Neural progenitor cell (in vitro differentiated cells): ENCODE data around the gene FOXE3. TPM values are rescaled to one million over a fixed set of nuclear protein-coding genes. Genes with fewer than 3 reads are reported as not detected.

ENCODE experiments used
- DNase-seq: peaks from one replicate; pipeline ENCODE4 v3.0.0-alpha.2; 2016; ENCODE audit warnings: low spot score
- H2AFZ ChIP-seq: fragments of 200-600 bp; sonication (generic); replicated peaks from 2 replicates; pipeline ENCODE4 v1.6.1; 2016; ENCODE audit warnings: antibody characterized with exemption
- H3F3A ChIP-seq: fragments of 200-600 bp; sonication (generic); 2 replicates; pipeline ENCODE4 v1.6.1; 2016; ENCODE audit warnings: antibody characterized with exemption, low read depth
- H3K27ac ChIP-seq: fragments of 200-600 bp; sonication (generic); 2 replicates; pipeline ENCODE4 v1.5.1; 2016; ENCODE audit warnings: mild to moderate bottlenecking
- H3K27me3 ChIP-seq: fragments of 200-600 bp; sonication (generic); 2 replicates; pipeline ENCODE4 v1.6.1; 2016; ENCODE audit warnings: mild to moderate bottlenecking, moderate library complexity
- H3K36me3 ChIP-seq: fragments of 200-600 bp; sonication (generic); 2 replicates; pipeline ENCODE4 v1.5.1; 2016
- H3K4me1 ChIP-seq: fragments of 200-600 bp; sonication (generic); 2 replicates; pipeline ENCODE4 v1.6.1; 2016; ENCODE audit warnings: mixed run types
- H3K4me2 ChIP-seq: fragments of 200-600 bp; sonication (generic); 2 replicates; pipeline ENCODE4 v1.6.1; 2016
- H3K4me3 ChIP-seq: fragments of 200-600 bp; sonication (generic); 2 replicates; pipeline ENCODE4 v1.5.1; 2016
- H3K79me2 ChIP-seq: fragments of 200-600 bp; sonication (generic); 2 replicates; pipeline ENCODE4 v1.6.1; 2016; ENCODE audit warnings: low read depth
- H3K9ac ChIP-seq: fragments of 200-600 bp; sonication (generic); 2 replicates; pipeline ENCODE4 v1.6.1; 2016
- H3K9me3 ChIP-seq: fragments of 200-600 bp; sonication (generic); 2 replicates; pipeline ENCODE4 v1.5.1; 2016; ENCODE audit warnings: low read depth
- H4K20me1 ChIP-seq: fragments of 200-600 bp; sonication (generic); 2 replicates; pipeline ENCODE4 v1.6.1; 2016; ENCODE audit warnings: low read depth
- H3K27ac Mint-ChIP-seq: 3 replicates; pipeline ENCODE4 v1.8.0; 2021; ENCODE audit warnings: mixed read lengths
- H3K27me3 Mint-ChIP-seq: 2 replicates; pipeline ENCODE4 v1.8.0; 2022; ENCODE audit warnings: low read depth, mild to moderate bottlenecking, inconsistent platforms, moderate library complexity, mixed read lengths; ENCODE audit not compliant: insufficient read depth
- H3K36me3 Mint-ChIP-seq: 3 replicates; pipeline ENCODE4 v1.8.0; 2021; ENCODE audit warnings: mixed read lengths
- H3K4me1 Mint-ChIP-seq: 3 replicates; pipeline ENCODE4 v1.8.0; 2021; ENCODE audit warnings: mixed read lengths
- H3K4me3 Mint-ChIP-seq: 3 replicates; pipeline ENCODE4 v1.8.0; 2021; ENCODE audit warnings: mild to moderate bottlenecking, moderate library complexity, mixed read lengths
- H3K9me3 Mint-ChIP-seq: 3 replicates; pipeline ENCODE4 v1.8.0; 2020; ENCODE audit warnings: mixed read lengths
- CTCF ChIP-seq: fragments of 200-600 bp; sonication (generic); IDR thresholded peaks from 2 replicates; pipeline ENCODE4 v1.5.1; 2017; ENCODE audit warnings: antibody characterized with exemption, mild to moderate bottlenecking
- EZH2 ChIP-seq: fragments of 200-600 bp; sonication (generic); IDR thresholded peaks from 2 replicates; pipeline ENCODE4 v1.6.1; 2017; ENCODE audit warnings: antibody characterized with exemption, mild to moderate bottlenecking, moderate library complexity
- EZH2phosphoT487 ChIP-seq: fragments of 200-600 bp; sonication (generic); IDR thresholded peaks from 2 replicates; pipeline ENCODE4 v1.6.1; 2017; ENCODE audit warnings: antibody characterized with exemption
- total RNA-seq: library from RNA; depleted of rRNA; stranded (reverse); fragments of >200 nt; gene quantifications from 2 replicates; pipeline ENCODE4 v1.2.3, GENCODE V29; 2015; ENCODE audit warnings: low replicate concordance

FOXE3 gene
- total RNA-seq, 1 donor from 2014 or later = not detected

- no peaks in the 10 kb centered on the region for H4K20me1 ChIP-seq
- no peak overlapping the region for H3K9ac ChIP-seq
- H3K4me3 ChIP-seq = no peak overlapping the region
- no peak overlapping the region for H3K27ac Mint-ChIP-seq
- TF ChIP-seq CTCF (no peak), EZH2phosphoT487 (no peak), EZH2 (no peak)
- peaks cover 20% of the 10 kb centered on the region for H3K36me3 Mint-ChIP-seq
- H3F3A ChIP-seq = no peaks in the 10 kb centered on the region
- H3K9me3 ChIP-seq = no peaks in the 10 kb centered on the region
- DNase-seq = no peak
- peaks cover under 1% of the 10 kb centered on the region for H3K27me3 ChIP-seq
- no peaks in the 10 kb centered on the region for H3K4me1 ChIP-seq
- H3K4me2 ChIP-seq = no peak overlapping the region
- H2AFZ ChIP-seq = no peak overlapping the region
- H3K9me3 Mint-ChIP-seq = no peaks in the 10 kb centered on the region
- H3K4me1 Mint-ChIP-seq = no peaks in the 10 kb centered on the region
- H3K79me2 ChIP-seq = no peaks in the 10 kb centered on the region
- no peak overlapping the region for H3K4me3 Mint-ChIP-seq
- no peak overlapping the region for H3K27ac ChIP-seq
- H3K36me3 ChIP-seq = no peaks in the 10 kb centered on the region
- peaks cover 2% of the 10 kb centered on the region for H3K27me3 Mint-ChIP-seq
Measured at GRCh38 chr1:47382399-47382983, 33.6 kb upstream of the FOXE3 start.

- DNase-seq = no peak
- Mint-ChIP-seq H3K9me3 (no peaks in the 10 kb centered on the region), H3K4me1 (peaks cover 3% of the 10 kb centered on the region), H3K4me3 (no peak overlapping the region), H3K27ac (no peak overlapping the region), H3K36me3 (peaks cover 16% of the 10 kb centered on the region), H3K27me3 (peaks cover 2% of the 10 kb centered on the region)
- Histone ChIP-seq H3K4me3 (no peak overlapping the region), H3K9ac (no peak overlapping the region), H3F3A (no peaks in the 10 kb centered on the region), H3K4me2 (no peak overlapping the region), H3K27me3 (peaks cover 13% of the 10 kb centered on the region), H2AFZ (no peak overlapping the region), H3K36me3 (no peaks in the 10 kb centered on the region), H3K27ac (no peak overlapping the region), H4K20me1 (peaks cover 5% of the 10 kb centered on the region), H3K79me2 (no peaks in the 10 kb centered on the region), H3K4me1 (no peaks in the 10 kb centered on the region), H3K9me3 (no peaks in the 10 kb centered on the region)
- TF ChIP-seq CTCF (no peak), EZH2 (no peak)
Measured at GRCh38 chr1:47384083-47384482, 32.0 kb upstream of the FOXE3 start.

GRCh38 chr1:47385020-47385419 lies 31.1 kb upstream of the FOXE3 start:
- no peak overlapping the region for H3K4me3 Mint-ChIP-seq
- H3K27me3 ChIP-seq = peaks cover 17% of the 10 kb centered on the region
- H3K79me2 ChIP-seq = no peaks in the 10 kb centered on the region
- no peaks in the 10 kb centered on the region for H3K36me3 ChIP-seq
- no peak overlapping the region for H3K27ac ChIP-seq
- H3K9me3 ChIP-seq = no peaks in the 10 kb centered on the region
- H3K4me2 ChIP-seq = no peak overlapping the region
- peaks cover 4% of the 10 kb centered on the region for H3K4me1 Mint-ChIP-seq
- no peaks in the 10 kb centered on the region for H3F3A ChIP-seq
- TF ChIP-seq CTCF = no peak
- no peak for TF ChIP-seq EZH2phosphoT487
- no peak for TF ChIP-seq EZH2
- no peaks in the 10 kb centered on the region for H3K9me3 Mint-ChIP-seq
- no peak overlapping the region for H3K27ac Mint-ChIP-seq
- no peak overlapping the region for H3K4me3 ChIP-seq
- peaks cover 10% of the 10 kb centered on the region for H3K36me3 Mint-ChIP-seq
- H3K27me3 Mint-ChIP-seq = peaks cover 2% of the 10 kb centered on the region
- no peak for DNase-seq
- no peaks in the 10 kb centered on the region for H3K4me1 ChIP-seq
- H4K20me1 ChIP-seq = peaks cover 5% of the 10 kb centered on the region
- H3K9ac ChIP-seq = no peak overlapping the region
- H2AFZ ChIP-seq = no peak overlapping the region
